Caco-2 (cell line): ENCODE data around the gene PIP4K2C. TPM values are rescaled to one million over a fixed set of nuclear protein-coding genes. Genes with fewer than 3 reads are reported as not detected.
A peak's percentile ranks its signal among the peaks of the same experiment; 100 is the strongest.

ENCODE experiments used
- BruUV-seq: library from RNA; stranded (reverse); fragments of 400-500 nt; replicated peaks from 2 replicates; lab custom pipeline; 2021; lab: Mats Ljungman, UMichigan
- CTCF ChIA-PET: fragments of 300-600 bp; sonication (Branson Sonifier 250); formaldehyde crosslinking; loops from one replicate; lab custom pipeline; 2022; ENCODE audit warnings: antibody characterized with exemption; lab: Charles Lee
- POLR2A ChIA-PET: fragments of 300-600 bp; sonication (Branson Sonifier 250); formaldehyde crosslinking; loops from one replicate; lab custom pipeline; 2022; ENCODE audit warnings: antibody characterized with exemption; lab: Charles Lee
- DNase-seq, 2 experiments: peaks; one replicate each; pipeline versions ENCODE4 v3.0.0 to v3.0.0-alpha.2; 2020 to 2022
- H3K27me3 ChIP-seq: replicated peaks from 2 replicates; pipeline ENCODE4 v1.6.0; 2011; ENCODE audit warnings: low read length; ENCODE audit not compliant: control insufficient read depth, insufficient read depth
- H3K36me3 ChIP-seq: 2 replicates; pipeline ENCODE4 v1.5.1; 2011; ENCODE audit warnings: low read length; ENCODE audit not compliant: control insufficient read depth, insufficient read depth
- H3K4me1 ChIP-seq: fragments of 250-450 bp; sonication (Bioruptor Pico); 2 replicates; pipeline ENCODE4 v1.5.1; 2020; ENCODE audit warnings: mild to moderate bottlenecking
- H3K4me3 ChIP-seq: 2 replicates; pipeline ENCODE4 v1.5.1; 2011; ENCODE audit warnings: low read depth, mild to moderate bottlenecking, control low read depth, low read length
- H3K9me3 ChIP-seq: fragments of 250-450 bp; sonication (Bioruptor Pico); 2 replicates; pipeline ENCODE4 v1.5.1; 2020; ENCODE audit warnings: mild to moderate bottlenecking, moderate library complexity
- H3K27ac Mint-ChIP-seq: one replicate; pipeline ENCODE4 v1.8.0; 2022; ENCODE audit warnings: mixed read lengths; ENCODE audit not compliant: unreplicated experiment
- H3K27me3 Mint-ChIP-seq: one replicate; pipeline ENCODE4 v1.8.0; 2022; ENCODE audit warnings: mixed read lengths; ENCODE audit not compliant: insufficient read depth, unreplicated experiment
- H3K36me3 Mint-ChIP-seq: one replicate; pipeline ENCODE4 v1.8.0; 2022; ENCODE audit warnings: mild to moderate bottlenecking, mixed read lengths; ENCODE audit not compliant: insufficient read depth, unreplicated experiment
- H3K4me1 Mint-ChIP-seq: one replicate; pipeline ENCODE4 v1.8.0; 2022; ENCODE audit warnings: low read depth, mixed read lengths; ENCODE audit not compliant: unreplicated experiment
- H3K4me3 Mint-ChIP-seq: one replicate; pipeline ENCODE4 v1.8.0; 2022; ENCODE audit warnings: mild to moderate bottlenecking, moderate library complexity, mixed read lengths; ENCODE audit not compliant: unreplicated experiment
- H3K9me3 Mint-ChIP-seq: one replicate; pipeline ENCODE4 v1.8.0; 2022; ENCODE audit warnings: mixed read lengths; ENCODE audit not compliant: unreplicated experiment
- intact Hi-C: fragments of 100-400 bp; cut with micrococcal nuclease; formaldehyde crosslinking; loops from one replicate; pipeline ENCODE4 v1.10.0; 2022; ENCODE audit not compliant: unreplicated experiment
- total RNA-seq: library from RNA; stranded (reverse); gene quantifications from 2 replicates; pipeline ENCODE4 v1.2.3, GENCODE V29; 2022
- TF ChIP-seq, protein P1 (sequence below), 2 experiments: fragments of 200-600 bp in 1 of 2; IDR thresholded peaks; 1 replicate in 1 of 2; 2 replicates in 1 of 2; pipeline versions ENCODE4 v1.5.1 to v1.8.0; 2011 to 2022; ENCODE audit warnings: antibody characterized with exemption in 1 of 2, control low read depth in 1 of 2, inconsistent platforms in 1 of 2, low read depth in 1 of 2, low read length in 1 of 2, mild to moderate bottlenecking in 1 of 2, moderate library complexity in 1 of 2; ENCODE audit not compliant: insufficient read depth in 1 of 2, severe bottlenecking in 1 of 2, unreplicated experiment in 1 of 2

The PIP4K2C gene
- total RNA-seq, 1 experiment from 2014 or later = 48.0 TPM

DNA sequence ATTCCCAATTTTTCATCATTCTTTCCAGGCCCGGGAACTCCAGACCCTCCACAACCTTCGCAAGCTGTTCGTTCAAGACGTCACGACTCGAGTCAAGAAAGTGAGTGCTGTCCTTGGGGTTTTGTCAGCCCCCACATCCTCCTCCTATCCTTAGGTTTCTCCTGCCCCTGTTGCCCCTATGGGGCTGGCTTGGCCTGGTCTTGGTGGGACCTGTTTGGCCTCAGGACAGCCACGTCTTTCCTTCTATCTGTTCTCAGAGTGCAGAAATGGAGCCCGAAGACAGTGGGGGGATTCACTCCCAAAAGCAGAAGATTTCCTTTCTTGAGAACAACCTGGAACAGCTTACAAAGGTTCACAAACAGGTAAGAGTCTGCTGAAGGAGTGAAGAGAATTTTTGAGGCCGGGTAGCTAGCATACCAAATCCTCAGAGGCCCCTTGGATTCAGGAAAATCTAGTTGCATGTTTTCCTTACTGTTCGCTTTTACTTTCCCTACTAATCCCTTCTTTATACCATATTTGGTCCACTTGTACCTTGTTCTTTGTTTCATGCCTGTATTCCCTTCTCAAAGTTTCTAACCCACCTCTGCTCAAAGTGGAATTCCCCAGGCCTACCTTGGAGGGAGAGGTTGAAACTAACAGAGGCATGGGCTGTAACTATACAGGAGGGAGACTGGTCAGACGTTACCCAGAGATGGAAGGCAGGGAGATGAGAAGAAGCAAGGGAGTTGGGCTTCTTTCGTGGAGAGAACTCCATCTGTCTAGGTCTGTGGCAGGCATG lies 12.8 kb upstream of the PIP4K2C start:
- Mint-ChIP-seq H3K27me3 (no peaks in the 10 kb centered on the region), H3K36me3 (no peaks in the 10 kb centered on the region), H3K27ac (no peak overlapping the region), H3K4me3 (no peak overlapping the region), H3K4me1 (peaks cover 11% of the 10 kb centered on the region), H3K9me3 (no peaks in the 10 kb centered on the region)
- TF ChIP-seq, protein P1, sequence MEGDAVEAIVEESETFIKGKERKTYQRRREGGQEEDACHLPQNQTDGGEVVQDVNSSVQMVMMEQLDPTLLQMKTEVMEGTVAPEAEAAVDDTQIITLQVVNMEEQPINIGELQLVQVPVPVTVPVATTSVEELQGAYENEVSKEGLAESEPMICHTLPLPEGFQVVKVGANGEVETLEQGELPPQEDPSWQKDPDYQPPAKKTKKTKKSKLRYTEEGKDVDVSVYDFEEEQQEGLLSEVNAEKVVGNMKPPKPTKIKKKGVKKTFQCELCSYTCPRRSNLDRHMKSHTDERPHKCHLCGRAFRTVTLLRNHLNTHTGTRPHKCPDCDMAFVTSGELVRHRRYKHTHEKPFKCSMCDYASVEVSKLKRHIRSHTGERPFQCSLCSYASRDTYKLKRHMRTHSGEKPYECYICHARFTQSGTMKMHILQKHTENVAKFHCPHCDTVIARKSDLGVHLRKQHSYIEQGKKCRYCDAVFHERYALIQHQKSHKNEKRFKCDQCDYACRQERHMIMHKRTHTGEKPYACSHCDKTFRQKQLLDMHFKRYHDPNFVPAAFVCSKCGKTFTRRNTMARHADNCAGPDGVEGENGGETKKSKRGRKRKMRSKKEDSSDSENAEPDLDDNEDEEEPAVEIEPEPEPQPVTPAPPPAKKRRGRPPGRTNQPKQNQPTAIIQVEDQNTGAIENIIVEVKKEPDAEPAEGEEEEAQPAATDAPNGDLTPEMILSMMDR (IDR thresholded peaks at IDR 0.05; ENCODE audit: insufficient read depth in 1 of 2, low read depth in 1 of 2, low read length in 1 of 2, severe bottlenecking in 1 of 2, unreplicated experiment in 1 of 2) = no peak
- intact Hi-C loops = no loop called here
- CTCF ChIA-PET = no interaction called here
- Histone ChIP-seq H3K27me3 (no peaks in the 10 kb centered on the region), H3K4me3 (no peak overlapping the region), H3K36me3 (no peaks in the 10 kb centered on the region), H3K4me1 (peaks cover 17% of the 10 kb centered on the region), H3K9me3 (no peaks in the 10 kb centered on the region)
- no TSS peak for BruUV-seq
- POLR2A ChIA-PET = no interaction called here
- DNase-seq = peak in 1 of 2 experiments; percentile 9

DNA sequence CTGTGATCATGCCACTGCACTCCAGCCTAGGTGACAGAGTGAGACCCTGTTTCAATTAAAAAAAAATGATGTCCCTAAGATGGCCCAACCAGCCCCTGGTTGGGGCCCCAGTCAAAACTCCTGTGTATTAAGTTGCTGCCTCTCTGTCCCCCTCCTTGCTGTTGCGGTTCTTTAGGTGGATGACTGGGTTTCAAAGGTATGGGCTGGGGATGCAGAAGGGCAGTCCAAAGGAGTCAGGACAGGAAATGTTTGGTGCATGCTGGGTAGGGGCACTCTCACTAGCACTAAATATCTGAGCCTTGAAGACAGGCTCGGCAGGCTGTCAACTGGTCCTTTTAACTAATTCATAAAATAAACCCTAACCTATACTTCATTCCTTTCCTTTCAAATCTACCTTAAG lies 12.0 kb upstream of the PIP4K2C start:
- Histone ChIP-seq H3K4me3 (no peak overlapping the region), H3K4me1 (peaks cover 17% of the 10 kb centered on the region), H3K9me3 (no peaks in the 10 kb centered on the region), H3K36me3 (no peaks in the 10 kb centered on the region), H3K27me3 (no peaks in the 10 kb centered on the region)
- H3K4me1 Mint-ChIP-seq = peaks cover 16% of the 10 kb centered on the region
- intact Hi-C loops = no loop called here
- no peak overlapping the region for H3K27ac Mint-ChIP-seq
- ChIA-PET CTCF (no interaction called here), POLR2A (no interaction called here)
- TF ChIP-seq, protein P1 (IDR thresholded peaks at IDR 0.05; ENCODE audit: insufficient read depth in 1 of 2, low read depth in 1 of 2, low read length in 1 of 2, severe bottlenecking in 1 of 2, unreplicated experiment in 1 of 2) = no peak
- H3K27me3 Mint-ChIP-seq = no peaks in the 10 kb centered on the region
- DNase-seq = peak in 1 of 2 experiments; percentile 10
- H3K9me3 Mint-ChIP-seq = no peaks in the 10 kb centered on the region
- H3K36me3 Mint-ChIP-seq = no peaks in the 10 kb centered on the region
- BruUV-seq = no TSS peak
- no peak overlapping the region for H3K4me3 Mint-ChIP-seq

DNA sequence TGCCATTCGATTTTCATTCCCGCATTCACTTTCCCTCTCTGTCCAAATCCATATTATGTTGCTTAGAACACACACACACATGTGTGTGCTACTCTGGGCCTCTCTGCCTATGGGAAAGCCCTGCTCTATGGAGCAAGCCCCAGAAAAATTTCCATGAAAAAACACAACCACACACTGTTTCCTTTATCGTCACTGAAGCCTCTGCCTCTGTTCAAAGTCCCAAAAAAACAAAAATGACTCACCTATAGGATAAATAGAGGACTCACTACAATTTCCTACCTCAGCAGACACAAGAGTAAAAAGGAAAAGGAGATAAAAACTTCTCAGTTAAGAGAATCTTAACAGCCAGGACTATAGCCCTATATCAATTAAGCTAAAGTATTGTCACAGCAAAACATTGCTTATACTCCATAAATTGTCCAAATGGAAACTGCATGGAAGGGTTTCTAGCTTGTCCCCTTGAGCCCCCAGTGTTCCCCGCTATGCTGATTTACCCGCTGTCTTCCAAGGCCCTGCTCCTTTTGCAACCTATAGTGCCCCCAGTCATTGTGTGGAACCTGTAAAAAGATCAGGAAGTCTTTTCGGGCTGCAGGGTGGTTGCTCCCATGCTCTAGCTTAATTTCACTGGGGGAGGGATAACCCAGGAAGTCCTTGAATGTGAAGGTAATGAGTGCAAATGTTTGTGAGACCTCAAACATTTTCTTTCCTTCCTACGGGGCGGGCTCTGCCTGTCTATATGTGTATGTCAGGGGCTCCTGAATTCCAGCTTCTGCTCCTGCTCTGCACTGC lies 11.1 kb upstream of the PIP4K2C start:
- H3K9me3 Mint-ChIP-seq = no peaks in the 10 kb centered on the region
- ChIA-PET POLR2A (no interaction called here), CTCF (interaction anchor here (0.6 to 0.9 kb wide), 3 partner anchors 31 to 53 kb away, joined by 3 to 4 read pairs (median 4); partner anchors contain the start of genes ARHGEF25 and B4GALNT1)
- H3K36me3 Mint-ChIP-seq = no peaks in the 10 kb centered on the region
- peaks cover 4% of the 10 kb centered on the region for H3K27me3 Mint-ChIP-seq
- TF ChIP-seq, protein P1 (IDR thresholded peaks at IDR 0.05; ENCODE audit: insufficient read depth in 1 of 2, low read depth in 1 of 2, low read length in 1 of 2, severe bottlenecking in 1 of 2, unreplicated experiment in 1 of 2) = no peak
- Histone ChIP-seq H3K36me3 (no peaks in the 10 kb centered on the region), H3K4me3 (no peak overlapping the region), H3K9me3 (no peaks in the 10 kb centered on the region), H3K27me3 (no peaks in the 10 kb centered on the region), H3K4me1 (peaks cover 17% of the 10 kb centered on the region)
- DNase-seq = peak; percentile 18 to 27
- H3K4me1 Mint-ChIP-seq = peaks cover 16% of the 10 kb centered on the region
- H3K27ac Mint-ChIP-seq = peak overlapping the region; percentile 69
- intact Hi-C loops = loop anchor here (5.0 kb wide), 1 partner anchor 112 kb away; the partner anchor contains the start of gene OS9
- no TSS peak for BruUV-seq
- no peak overlapping the region for H3K4me3 Mint-ChIP-seq
